ENCODE measurements around the gene EP300.

- TF ChIP-seq CTCF (IDR thresholded peaks at IDR 0.05) (no peak), EZH2 (IDR thresholded peaks at IDR 0.05) (no peak)
Measured at GRCh38 chr22:41128606-41129005, 36.2 kb downstream of the EP300 start.

All from neural progenitor cell (in vitro differentiated cells).